Left renal cortex interstitium (tissue), 4 donors: Measurements from ENCODE around the gene WDR26. TPM values are rescaled to one million over a fixed set of nuclear protein-coding genes. Genes with fewer than 3 reads are reported as not detected.
A peak's percentile ranks its signal among the peaks of the same experiment; 100 is the strongest.

ENCODE experiments used
- DNase-seq, 4 donors: peaks; one replicate each; pipeline ENCODE4 v3.0.0-alpha.2; 2013; ENCODE audit warnings: low read depth in 4 of 4, low spot score in 2 of 4, missing footprints in 1 of 4
- polyA plus RNA-seq, 4 donors: library from polyadenylated mRNA; unstranded; fragments of 120-200 nt; gene quantifications; one replicate each; pipeline ENCODE4 v1.2.1, GENCODE V29; 2013; ENCODE audit not compliant: insufficient read length in 4 of 4

Gene WDR26
- polyA plus RNA-seq, 4 donors: 75.5 to 109 (median 96.9) TPM

DNA sequence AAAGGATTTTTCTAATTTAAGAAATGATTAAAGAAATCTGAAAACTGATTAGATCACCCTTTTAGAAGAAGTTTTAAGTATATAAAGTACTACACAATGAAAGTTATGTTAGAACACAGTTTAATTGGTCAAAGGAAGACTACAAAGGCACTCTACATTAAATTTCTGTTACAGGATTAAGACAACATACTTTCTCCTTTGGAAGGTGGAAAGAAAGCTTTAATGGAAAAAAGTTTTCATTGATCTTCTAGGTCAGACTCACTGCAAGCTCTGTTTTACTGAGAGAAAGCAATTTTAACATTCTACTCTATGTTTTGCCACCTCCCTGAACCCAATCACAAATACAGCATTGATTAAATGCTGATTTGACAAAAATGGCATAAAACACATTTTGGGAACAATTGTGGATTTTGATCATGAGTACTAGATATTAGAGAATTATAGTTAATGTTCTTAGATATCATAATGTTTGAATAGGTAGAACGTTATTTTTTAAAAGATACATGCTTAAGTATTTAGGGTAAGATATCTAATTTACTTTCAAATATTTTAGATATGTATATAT, 32.0 kb downstream of the WDR26 start:
- DNase-seq: no peak

DNA sequence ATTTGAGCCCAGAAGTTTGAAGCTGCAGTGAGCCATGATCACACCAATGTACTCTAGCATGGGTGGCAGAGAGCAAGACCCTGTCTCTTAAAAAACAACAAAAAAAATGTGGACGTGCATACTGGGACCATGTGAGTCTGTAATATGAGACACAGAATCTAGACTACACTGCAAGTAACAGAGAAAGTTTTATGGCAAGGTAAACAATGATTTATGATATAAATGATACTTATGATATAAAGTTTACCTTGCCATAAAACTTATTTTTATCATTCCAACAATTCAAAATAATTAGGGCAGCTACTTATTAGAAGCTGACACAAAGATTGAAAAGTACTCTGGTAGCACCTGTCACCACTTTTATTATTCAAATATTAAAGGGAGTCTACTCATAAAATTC, 34.7 kb downstream of the WDR26 start:
- no peak for DNase-seq

- DNase-seq: no peak
Measured at GRCh38 chr1:224393294-224393693, 41.3 kb downstream of the WDR26 start.

DNA sequence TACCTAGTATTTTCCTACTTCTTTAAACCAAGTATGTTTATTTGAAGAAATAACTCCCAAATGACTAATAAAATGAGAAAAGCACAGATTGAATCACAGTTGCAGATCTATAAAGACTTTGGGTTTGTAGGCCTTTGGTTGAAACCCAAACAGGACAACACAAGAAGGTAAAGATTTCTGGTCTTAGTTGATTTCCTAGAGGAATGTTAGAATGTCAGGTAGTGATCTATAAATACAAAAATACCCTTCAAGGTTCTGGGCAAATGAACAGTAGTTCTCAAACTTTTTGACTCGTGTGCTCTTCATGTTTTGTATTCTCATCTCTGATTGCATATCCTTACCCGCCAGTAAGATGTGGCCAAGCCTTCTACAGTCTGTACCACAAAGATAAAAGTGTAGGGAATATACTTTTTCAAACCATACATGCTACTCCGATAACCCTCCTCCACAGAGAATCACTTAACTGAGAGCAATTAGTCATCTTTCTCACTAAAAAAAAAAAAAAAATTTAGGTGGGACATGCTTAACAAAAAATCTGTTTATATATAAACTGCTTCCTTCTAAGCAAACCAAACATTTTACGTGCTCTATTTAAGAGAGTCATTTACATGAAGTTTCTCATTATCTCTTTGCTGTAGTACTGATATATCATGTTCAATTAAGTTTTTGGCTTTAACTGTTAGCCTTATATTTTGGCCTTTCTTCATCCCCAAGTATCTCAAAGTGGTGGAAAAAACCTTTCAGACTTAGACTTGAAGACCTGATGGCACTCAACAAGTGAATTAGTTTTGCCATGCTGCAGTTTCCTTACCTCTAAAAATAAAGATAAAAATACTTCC, 42.0 kb downstream of the WDR26 start:
- DNase-seq: no peak

GRCh38 chr1:224390517-224390916, 44.1 kb downstream of the WDR26 start:
- DNase-seq: no peak

DNA sequence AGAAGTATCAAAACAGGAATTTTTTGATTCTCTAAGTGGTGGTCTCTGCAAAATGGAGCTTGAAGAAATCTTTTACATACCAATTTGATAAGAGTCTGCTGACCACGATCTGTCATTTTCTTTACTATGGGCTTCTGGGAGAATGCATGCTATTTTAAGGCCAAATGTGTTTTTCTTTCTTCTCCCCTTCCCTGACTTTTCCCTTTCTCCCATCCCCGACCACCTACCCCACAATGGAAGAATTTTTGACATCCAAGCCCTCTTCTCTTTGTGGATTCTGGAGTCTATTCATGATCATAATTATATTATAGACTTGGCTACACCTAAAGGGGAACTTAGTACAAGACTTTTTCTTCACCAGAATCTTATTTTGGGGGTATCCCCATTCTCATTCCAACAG, 46.7 kb downstream of the WDR26 start:
- no peak for DNase-seq

- DNase-seq: no peak
Measured at GRCh38 chr1:224387302-224387912, 47.2 kb downstream of the WDR26 start.

- no peak for DNase-seq
Measured at GRCh38 chr1:224383218-224383617, 51.4 kb downstream of the WDR26 start.

GRCh38 chr1:224381880-224382548, 52.6 kb downstream of the WDR26 start:
- no peak for DNase-seq

DNA sequence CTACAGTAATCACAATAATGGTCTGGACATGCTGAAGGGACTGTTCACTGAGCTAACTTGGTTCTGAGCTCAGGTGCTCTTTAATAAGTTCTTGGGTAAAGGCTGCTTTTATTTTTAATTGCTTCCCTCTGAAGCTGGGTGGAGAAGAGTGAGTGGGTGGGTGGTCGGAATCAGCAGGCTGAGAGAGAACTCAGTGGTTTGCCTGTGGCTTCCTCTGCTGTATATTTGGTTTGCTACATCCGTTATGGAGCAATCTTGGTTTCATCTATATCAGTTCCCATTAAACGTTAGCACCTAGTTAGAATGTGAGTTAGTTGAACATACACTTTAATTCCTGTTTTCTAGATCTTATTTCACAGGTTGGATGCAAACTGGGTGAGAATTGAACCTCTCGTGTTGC, 54.6 kb downstream of the WDR26 start:
- no peak for DNase-seq

DNA sequence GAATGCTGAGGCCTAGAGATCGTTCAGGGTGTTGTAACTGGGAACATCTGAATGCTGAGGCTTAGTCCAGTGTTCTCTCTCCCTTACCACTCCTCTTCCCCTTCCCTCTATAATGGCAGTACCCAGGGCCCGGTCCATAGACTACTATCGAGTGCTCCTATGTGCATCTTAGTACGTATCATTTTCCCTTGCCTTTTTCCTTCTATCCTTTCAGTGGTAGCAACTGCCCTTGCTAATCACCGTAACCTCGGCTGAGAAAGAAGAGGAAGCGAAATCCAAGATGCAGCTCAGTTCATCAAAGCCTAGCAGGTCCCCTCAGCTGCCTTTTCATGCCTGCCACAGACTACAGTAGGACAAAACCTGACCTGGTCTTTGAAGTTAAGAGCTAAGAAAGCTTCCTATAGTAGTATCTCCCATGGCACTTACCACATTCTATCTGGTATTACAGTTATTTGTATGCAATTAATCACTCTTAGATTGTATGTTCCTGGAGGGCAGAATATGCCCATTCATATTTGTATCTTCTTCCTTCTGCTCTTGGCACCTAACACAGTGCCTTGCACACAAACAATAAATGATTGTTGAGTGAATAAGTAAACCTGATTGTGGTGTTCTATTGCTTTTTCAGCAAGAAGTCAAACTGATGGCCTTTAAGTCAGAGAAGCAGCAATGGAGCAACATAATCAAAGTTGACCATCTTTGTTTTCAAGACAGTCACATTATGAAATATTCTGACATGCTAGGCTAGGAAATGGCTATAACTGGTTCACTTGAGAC, 55.6 kb downstream of the WDR26 start:
- DNase-seq: no peak

DNA sequence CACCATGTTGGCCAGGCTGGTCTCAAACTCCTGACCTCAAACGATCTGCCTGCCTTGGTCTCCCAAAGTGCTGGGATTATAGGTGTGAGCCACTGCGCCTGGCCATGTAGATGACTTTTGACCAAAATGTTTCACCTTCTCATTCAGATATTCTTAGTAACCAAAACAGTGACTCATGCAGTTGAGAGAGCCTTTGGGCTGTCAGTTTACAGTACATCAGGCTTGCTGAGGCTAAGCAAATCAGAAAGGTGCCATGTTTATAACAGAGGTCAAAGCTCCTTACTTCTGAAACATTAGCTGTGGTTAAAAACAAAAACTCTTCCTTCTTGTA, 57.0 kb downstream of the WDR26 start:
- DNase-seq: no peak

GRCh38 chr1:224375059-224375458, 59.5 kb downstream of the WDR26 start:
- no peak for DNase-seq

DNA sequence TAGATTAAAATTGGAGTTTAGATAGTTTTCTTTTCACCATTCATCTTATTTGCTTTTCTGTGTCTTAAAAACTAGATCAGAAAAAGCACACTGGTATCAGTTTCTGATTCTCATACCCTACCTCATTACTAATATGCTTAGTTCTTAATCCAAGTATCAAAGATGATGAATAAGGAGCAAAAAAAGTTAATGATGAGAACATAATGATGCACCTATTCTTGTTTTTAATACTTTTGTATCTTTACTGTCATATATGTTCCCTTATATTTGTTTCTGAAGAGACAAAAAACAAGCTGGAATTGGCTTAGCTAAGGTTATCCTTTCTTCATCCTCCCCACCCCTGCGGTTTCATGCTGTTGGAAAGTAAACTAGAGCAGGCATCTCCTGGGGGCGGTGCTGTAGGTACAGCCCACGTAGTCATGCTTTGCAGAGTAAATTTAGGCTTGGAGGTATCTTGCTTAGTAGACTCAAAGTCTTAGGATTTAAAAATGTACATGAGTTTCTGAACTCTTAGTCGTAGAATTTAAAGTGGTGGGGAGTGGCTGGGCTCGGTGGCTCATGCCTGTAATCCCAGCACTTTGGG, 61.5 kb downstream of the WDR26 start:
- DNase-seq: no peak

- DNase-seq: no peak
Measured at GRCh38 chr1:224368409-224368808, 66.2 kb downstream of the WDR26 start.

DNA sequence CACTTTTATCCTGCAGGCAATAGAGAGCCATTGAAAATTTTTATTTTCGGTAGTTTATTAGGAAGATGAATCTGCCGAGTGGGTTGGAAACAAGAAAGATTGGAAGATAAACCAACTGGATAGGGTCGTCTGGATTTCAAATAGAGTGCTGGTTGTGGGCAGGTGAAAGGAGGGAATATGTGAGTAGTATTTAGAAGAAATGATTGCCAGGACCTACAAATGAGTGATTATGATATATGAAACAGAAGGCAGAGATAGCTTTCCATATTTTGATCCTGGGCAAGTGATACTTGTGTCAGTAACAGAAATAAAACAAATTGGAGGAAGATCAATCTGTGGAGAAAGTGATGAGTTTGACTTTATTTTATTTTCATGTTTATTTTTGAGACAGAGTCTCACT, 75.4 kb downstream of the WDR26 start:
- no peak for DNase-seq

DNA sequence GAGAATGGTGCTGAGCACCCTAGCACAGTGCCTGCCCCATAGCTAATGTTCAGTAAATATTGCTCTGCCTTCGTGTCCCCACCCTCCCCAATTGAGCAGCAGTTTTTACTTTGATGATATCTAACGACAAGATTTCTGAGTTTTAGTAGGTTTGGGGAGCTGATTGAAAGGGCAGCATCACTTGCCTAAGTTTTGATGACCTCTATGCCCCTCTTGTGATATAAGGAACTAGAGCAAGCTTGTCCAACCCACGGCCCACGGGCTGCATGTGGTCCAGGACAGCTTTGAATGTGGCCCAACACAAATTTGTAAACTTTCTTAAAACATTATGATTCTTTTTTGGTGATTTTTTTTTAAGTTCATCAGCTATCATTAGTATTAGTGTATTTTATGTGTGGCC, 76.4 kb downstream of the WDR26 start:
- no peak for DNase-seq

DNA sequence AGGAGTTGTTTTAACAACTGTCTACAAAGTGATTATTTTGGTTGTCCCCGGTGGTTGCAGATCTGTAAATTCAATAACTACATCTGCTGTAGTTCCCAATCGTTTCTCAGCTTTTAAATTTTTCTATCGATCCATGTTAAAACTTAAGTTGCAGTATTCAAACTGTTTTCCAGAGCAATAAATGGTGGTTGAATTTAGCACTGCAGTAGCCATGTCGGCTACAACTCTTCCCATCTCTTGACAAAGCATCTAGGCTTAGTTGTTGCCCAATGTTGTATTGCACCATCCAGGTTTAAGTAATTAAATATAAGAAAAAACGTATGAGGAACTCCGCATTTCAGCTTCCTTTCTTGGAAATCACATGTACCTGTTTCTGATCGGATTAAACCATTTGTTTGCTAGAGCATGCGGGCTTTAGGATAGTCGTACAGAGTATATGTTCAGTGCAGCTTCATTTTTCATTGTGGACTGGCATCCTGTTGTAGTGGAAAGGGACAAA, 76.9 kb downstream of the WDR26 start:
- no peak for DNase-seq

- DNase-seq: peak; percentile 75 to 94 (median 85)
Measured at GRCh38 chr1:224356685-224357625, 77.6 kb downstream of the WDR26 start, which contains the start of gene CNIH4. CNIH4 (plus strand) TSS chr1:224356879; CDS start chr1:224356925, 46 bp downstream.
